ENCODE results near the gene ZSWIM3. TPM values are rescaled to one million over a fixed set of nuclear protein-coding genes. Genes with fewer than 3 reads are reported as not detected.
A peak's percentile ranks its signal among the peaks of the same experiment; 100 is the strongest.

The ZSWIM3 gene
- total and polyA plus RNA-seq, 2 of the 13 experiments (the other 11 are each of a cell fraction or from before 2014, with no cell fraction given): 5.2 to 5.8 TPM

- peak; percentile 35; the same call in 1 of the 2 replicates for TF ChIP-seq PPARG (CRISPR knock-in tag; conservative IDR thresholded peaks at IDR 0.05)
- no peak for TF ChIP-seq EZH2 (conservative IDR thresholded peaks at IDR 0.05; ENCODE audit: low read depth, low read length)
- no peak for TF ChIP-seq PHB2 (IDR thresholded peaks at IDR 0.05; ENCODE audit: partially characterized antibody)
- no peak for TF ChIP-seq HMG20A (CRISPR knock-in tag; IDR thresholded peaks at IDR 0.05; ENCODE audit: borderline replicate concordance)
- 0 out of 2 replicates have a peak, but pooled peaks have one; percentile 21 for TF ChIP-seq MEF2D (CRISPR knock-in tag; IDR thresholded peaks at IDR 0.05)
- TF ChIP-seq MTA1 (CRISPR knock-in tag; IDR thresholded peaks at IDR 0.05; ENCODE audit: borderline replicate concordance): no peak
- TF ChIP-seq TRAFD1 (CRISPR knock-in tag; IDR thresholded peaks at IDR 0.05; ENCODE audit: borderline replicate concordance): 0 out of 2 replicates have a peak, but pooled peaks have one; percentile 49
- no peak for TF ChIP-seq ZNF143 (CRISPR knock-in tag; IDR thresholded peaks at IDR 0.05)
- peak; percentile 95 for TF ChIP-seq HDAC1 (CRISPR knock-in tag; IDR thresholded peaks at IDR 0.05)
- peak; percentile 30; the same call in 1 of the 2 replicates for TF ChIP-seq ATF1 (CRISPR knock-in tag; IDR thresholded peaks at IDR 0.05)
- no peak for TF ChIP-seq ZNF136 (CRISPR knock-in tag; IDR thresholded peaks at IDR 0.05; ENCODE audit: low read depth)
- TF ChIP-seq MEIS2 (CRISPR knock-in tag; IDR thresholded peaks at IDR 0.05): 0 out of 2 replicates have a peak, but pooled peaks have one; percentile 37
- no peak for TF ChIP-seq MAFG (CRISPR knock-in tag; IDR thresholded peaks at IDR 0.05)
- no peak for TF ChIP-seq FOSL2 (CRISPR knock-in tag; IDR thresholded peaks at IDR 0.05)
- no peak for TF ChIP-seq ELF3 (CRISPR knock-in tag; IDR thresholded peaks at IDR 0.05)
- TF ChIP-seq GABPA (IDR thresholded peaks at IDR 0.05; ENCODE audit: low read depth, low read length): no peak
- TF ChIP-seq GABPA (CRISPR knock-in tag; IDR thresholded peaks at IDR 0.05; ENCODE audit: low read depth): no peak
- 0 out of 2 replicates have a peak, but pooled peaks have one; percentile 43 for TF ChIP-seq ZKSCAN5 (CRISPR knock-in tag; IDR thresholded peaks at IDR 0.05)
- no peak for TF ChIP-seq ZNF580 (CRISPR knock-in tag; IDR thresholded peaks at IDR 0.05; ENCODE audit: borderline replicate concordance, low read depth)
- TF ChIP-seq FOXC1 (CRISPR knock-in tag; IDR thresholded peaks at IDR 0.05; ENCODE audit: borderline replicate concordance): no peak; the same call in 1 of the 2 replicates
- TF ChIP-seq MXD1 (CRISPR knock-in tag; IDR thresholded peaks at IDR 0.05): peak; percentile 72; the same call in 1 of the 2 replicates
- no peak for TF ChIP-seq YEATS2 (CRISPR knock-in tag; IDR thresholded peaks at IDR 0.05; ENCODE audit: borderline replicate concordance)
- no peak for TF ChIP-seq U2AF2 (IDR thresholded peaks at IDR 0.05; ENCODE audit: low read depth, low read length)
- TF ChIP-seq ZNF44 (CRISPR knock-in tag; IDR thresholded peaks at IDR 0.05): no peak
- TF ChIP-seq CENPX (CRISPR knock-in tag; IDR thresholded peaks at IDR 0.05): no peak
- peak; percentile 89 for TF ChIP-seq REL (CRISPR knock-in tag; conservative IDR thresholded peaks at IDR 0.05)
- no peak for TF ChIP-seq HNF1B (CRISPR knock-in tag; IDR thresholded peaks at IDR 0.05)
- no peak for TF ChIP-seq TCF7 (IDR thresholded peaks at IDR 0.05; ENCODE audit: low read depth)
Measured at GRCh38 chr20:45812157-45813005, 45.0 kb upstream of the ZSWIM3 start, which contains the start of gene UBE2C (continued).

All from HepG2 (cell line).